HCT116 (cell line): Measurements from ENCODE around the gene CERS6.

Source experiments
- CEBPB ChIP-seq: IDR thresholded peaks from 2 replicates; pipeline ENCODE4 v1.6.1; 2012; ENCODE audit warnings: low read depth
- CTCF ChIP-seq, 3 experiments: fragments of 200-600 bp in 1 of 3; sonication (generic) in 1 of 3; IDR thresholded peaks in 2 of 3; conservative IDR thresholded peaks in 1 of 3; 2 replicates each; pipeline ENCODE4 v1.5.1; 2012 to 2017; ENCODE audit warnings: low read depth in 2 of 3, low read length in 2 of 3, antibody characterized with exemption in 1 of 3, borderline replicate concordance in 1 of 3, control low read depth in 1 of 3, mild to moderate bottlenecking in 1 of 3, mixed read lengths in 1 of 3, mixed run types in 1 of 3, moderate library complexity in 1 of 3; ENCODE audit not compliant: insufficient read depth in 1 of 3
- JUND ChIP-seq: IDR thresholded peaks from 2 replicates; pipeline ENCODE4 v1.6.1; 2012
- POLR2A ChIP-seq: IDR thresholded peaks from 2 replicates; pipeline ENCODE4 v1.7.0; 2011; ENCODE audit warnings: borderline replicate concordance; ENCODE audit not compliant: insufficient read depth, insufficient read length; ENCODE audit errors: extremely low read depth
- POLR2AphosphoS5 ChIP-seq: IDR thresholded peaks from 2 replicates; pipeline ENCODE4 v1.6.1; 2011; ENCODE audit warnings: mild to moderate bottlenecking, low read depth, low read length, moderate library complexity
- REST ChIP-seq: IDR thresholded peaks from 2 replicates; pipeline ENCODE4 v1.6.1; 2012; ENCODE audit warnings: low read depth
- TCF7L2 ChIP-seq: IDR thresholded peaks from 2 replicates; pipeline ENCODE4 v1.7.0; 2011; ENCODE audit warnings: borderline replicate concordance, inconsistent platforms; ENCODE audit not compliant: insufficient read depth, insufficient read length; ENCODE audit errors: extremely low read depth
- ZBTB33 ChIP-seq: IDR thresholded peaks from 2 replicates; pipeline ENCODE4 v1.6.1; 2011; ENCODE audit warnings: mild to moderate bottlenecking, low read length, moderate library complexity; ENCODE audit not compliant: insufficient replicate concordance; ENCODE audit errors: extremely low read depth

- TF ChIP-seq POLR2AphosphoS5 (no peak), ZBTB33 (no peak), CTCF (IDR thresholded peaks at IDR 0.05 in 2 of 3, conservative IDR thresholded peaks at IDR 0.05 in 1 of 3; ENCODE audit: borderline replicate concordance in 1 of 3, insufficient read depth in 1 of 3, low read depth in 2 of 3, low read length in 2 of 3) (no peak), POLR2A (no peak), REST (no peak), TCF7L2 (no peak), JUND (no peak), CEBPB (no peak)
Observed at GRCh38 chr2:168534926-168535325, 78.9 kb downstream of the CERS6 start.
